Right cardiac atrium (tissue), 5 donors: ENCODE measurements around the gene TEKT4. TPM values are rescaled to one million over a fixed set of nuclear protein-coding genes. Genes with fewer than 3 reads are reported as not detected.

Experiments used
- polyA plus RNA-seq: library from polyadenylated mRNA; stranded (reverse); fragments of 200-250 nt; gene quantifications from one replicate; pipeline ENCODE4 v1.2.3, GENCODE V29; 2013
- total RNA-seq, 4 donors: library from RNA; stranded (reverse); fragmentation: NEBNext Ultra II Directional; extraction: Animal tissue kit (Norgen Biotek cat#: 25700); gene quantifications; one replicate each; pipeline ENCODE4 v1.2.1, GENCODE V29; 2021
- donor health status: healthy with polysubstance abuse.
- donor health status: DM: no; HTN: yes; CAD: no.
- donor health status: DM: no; HTN: no; CAD: no.
- donor health status: DM: no; HTN: yes; CAD: no; lungs with severe emphysema.
- donor health status: DM: yes; HTN: yes; CAD: no.

TEKT4 gene
- total and polyA plus RNA-seq, 5 donors = 0.37 TPM; not detected in 4

Other genes starting within 250 kb of the TEKT4 start
- gene MAL, start 154.3 kb downstream of the TEKT4 start, total RNA-seq = 10 to 100 TPM in 1 of 4 donors, 1 to 10 TPM in 3; 4.5 to 15.5 (median 9.2) TPM
- 14.6 TPM for gene MAL, start 154.3 kb downstream of the TEKT4 start, polyA plus RNA-seq